ENCODE data around the gene THAP7. TPM values are rescaled to one million over a fixed set of nuclear protein-coding genes. Genes with fewer than 3 reads are reported as not detected.

Gene THAP7
- total and polyA plus RNA-seq, 9 of the 15 experiments (the other 6 are each of a cell fraction or from before 2014, with no cell fraction given), result 7.9 to 263 (median 84.1) TPM

DNA sequence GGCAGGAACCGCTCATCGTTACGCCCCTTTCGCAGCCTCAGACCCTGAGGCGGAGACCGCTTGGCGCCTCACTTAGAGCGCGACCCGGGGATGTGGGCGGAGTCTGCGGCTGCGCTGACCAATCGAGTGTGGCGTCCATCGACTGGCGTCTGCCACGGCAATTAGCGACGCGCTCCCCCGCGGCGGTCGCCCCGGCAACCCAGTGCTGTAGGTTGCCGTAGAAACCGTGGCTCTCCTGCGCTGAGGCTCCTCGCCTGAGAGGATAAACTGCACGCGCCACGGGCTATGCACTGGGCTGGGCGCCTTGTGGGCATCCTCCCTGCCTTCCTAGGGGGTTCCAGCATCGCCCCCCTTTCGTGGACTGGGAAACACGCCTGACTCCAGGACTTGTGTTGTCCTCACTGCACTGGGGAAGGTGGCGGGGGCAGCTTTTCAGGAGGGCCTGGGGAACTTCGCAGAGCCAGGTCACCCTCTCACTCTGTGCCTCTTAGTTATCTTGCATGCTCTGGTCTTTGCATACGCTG lies 12.3 kb upstream of the THAP7 start (continued):
- TF ChIP-seq HMG20B (CRISPR knock-in tag; IDR thresholded peaks at IDR 0.05), result no peak
- no peak for TF ChIP-seq BRD9 (IDR thresholded peaks at IDR 0.05; ENCODE audit: low read depth, partially characterized antibody)
- TF ChIP-seq, protein P1, sequence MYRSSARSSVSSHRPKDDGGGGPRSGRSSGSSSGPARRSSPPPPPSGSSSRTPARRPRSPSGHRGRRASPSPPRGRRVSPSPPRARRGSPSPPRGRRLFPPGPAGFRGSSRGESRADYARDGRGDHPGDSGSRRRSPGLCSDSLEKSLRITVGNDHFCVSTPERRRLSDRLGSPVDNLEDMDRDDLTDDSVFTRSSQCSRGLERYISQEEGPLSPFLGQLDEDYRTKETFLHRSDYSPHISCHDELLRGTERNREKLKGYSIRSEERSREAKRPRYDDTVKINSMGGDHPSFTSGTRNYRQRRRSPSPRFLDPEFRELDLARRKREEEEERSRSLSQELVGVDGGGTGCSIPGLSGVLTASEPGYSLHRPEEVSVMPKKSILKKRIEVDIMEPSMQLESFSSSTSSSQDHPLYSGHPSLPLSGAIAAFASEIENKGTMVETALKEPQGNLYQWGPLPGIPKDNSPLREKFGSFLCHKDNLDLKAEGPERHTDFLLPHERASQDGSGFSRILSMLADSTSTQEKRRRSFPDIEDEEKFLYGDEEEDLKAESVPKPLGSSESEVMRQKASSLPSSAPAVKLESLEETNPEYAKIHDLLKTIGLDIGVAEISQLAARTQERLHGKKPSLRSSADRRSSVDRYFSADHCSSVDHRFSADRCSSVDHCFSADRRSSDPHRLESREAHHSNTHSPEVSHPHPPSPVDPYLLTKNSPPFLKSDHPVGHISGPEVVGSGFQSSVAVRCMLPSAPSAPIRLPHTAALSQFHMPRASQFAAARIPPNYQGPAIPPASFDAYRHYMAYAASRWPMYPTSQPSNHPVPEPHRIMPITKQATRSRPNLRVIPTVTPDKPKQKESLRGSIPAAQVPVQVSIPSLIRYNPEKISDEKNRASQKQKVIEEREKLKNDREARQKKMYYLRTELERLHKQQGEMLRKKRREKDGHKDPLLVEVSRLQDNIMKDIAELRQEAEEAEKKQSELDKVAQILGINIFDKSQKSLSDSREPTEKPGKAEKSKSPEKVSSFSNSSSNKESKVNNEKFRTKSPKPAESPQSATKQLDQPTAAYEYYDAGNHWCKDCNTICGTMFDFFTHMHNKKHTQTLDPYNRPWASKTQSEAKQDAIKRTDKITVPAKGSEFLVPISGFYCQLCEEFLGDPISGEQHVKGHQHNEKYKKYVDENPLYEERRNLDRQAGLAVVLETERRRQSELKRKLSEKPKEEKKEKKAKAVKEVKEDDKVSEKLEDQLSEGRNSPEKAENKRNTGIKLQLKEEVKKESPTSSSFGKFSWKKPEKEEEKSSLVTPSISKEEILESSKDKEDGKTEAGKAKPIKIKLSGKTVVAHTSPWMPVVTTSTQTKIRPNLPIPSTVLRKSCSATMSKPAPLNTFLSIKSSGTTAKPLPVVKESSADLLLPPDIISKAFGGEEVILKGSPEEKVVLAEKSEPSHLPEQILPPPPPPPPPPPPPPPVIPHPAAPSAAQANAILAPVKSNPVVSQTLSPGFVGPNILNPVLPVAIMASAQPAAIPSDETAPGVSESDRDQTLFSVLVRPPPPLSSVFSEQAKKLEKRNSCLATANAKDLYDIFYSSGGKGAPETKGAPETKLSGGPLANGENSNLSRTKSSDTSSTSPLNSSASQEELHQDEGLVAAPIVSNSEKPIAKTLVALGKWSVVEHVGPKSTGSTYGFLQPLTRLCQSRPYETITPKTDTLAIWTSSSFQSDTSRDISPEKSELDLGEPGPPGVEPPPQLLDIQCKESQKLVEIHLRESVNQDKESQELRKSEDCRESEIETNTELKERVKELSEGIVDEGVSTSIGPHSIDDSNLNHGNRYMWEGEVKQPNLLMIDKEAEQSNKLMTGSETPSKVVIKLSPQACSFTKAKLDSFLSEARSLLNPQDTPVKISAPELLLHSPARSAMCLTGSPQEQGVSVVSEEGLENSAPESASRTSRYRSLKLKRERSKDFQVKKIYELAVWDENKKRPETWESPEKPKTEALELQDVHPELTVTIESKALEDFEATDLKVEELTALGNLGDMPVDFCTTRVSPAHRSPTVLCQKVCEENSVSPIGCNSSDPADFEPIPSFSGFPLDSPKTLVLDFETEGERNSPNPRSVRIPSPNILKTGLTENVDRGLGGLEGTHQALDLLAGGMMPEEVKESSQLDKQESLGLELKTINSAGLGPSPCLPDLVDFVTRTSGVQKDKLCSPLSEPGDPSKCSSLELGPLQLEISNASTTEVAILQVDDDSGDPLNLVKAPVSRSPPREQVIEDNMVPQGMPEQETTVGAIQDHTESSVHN (IDR thresholded peaks at IDR 0.05; ENCODE audit: borderline replicate concordance in 1 of 2, low read depth in 1 of 2), result no peak
- TF ChIP-seq, protein P2, sequence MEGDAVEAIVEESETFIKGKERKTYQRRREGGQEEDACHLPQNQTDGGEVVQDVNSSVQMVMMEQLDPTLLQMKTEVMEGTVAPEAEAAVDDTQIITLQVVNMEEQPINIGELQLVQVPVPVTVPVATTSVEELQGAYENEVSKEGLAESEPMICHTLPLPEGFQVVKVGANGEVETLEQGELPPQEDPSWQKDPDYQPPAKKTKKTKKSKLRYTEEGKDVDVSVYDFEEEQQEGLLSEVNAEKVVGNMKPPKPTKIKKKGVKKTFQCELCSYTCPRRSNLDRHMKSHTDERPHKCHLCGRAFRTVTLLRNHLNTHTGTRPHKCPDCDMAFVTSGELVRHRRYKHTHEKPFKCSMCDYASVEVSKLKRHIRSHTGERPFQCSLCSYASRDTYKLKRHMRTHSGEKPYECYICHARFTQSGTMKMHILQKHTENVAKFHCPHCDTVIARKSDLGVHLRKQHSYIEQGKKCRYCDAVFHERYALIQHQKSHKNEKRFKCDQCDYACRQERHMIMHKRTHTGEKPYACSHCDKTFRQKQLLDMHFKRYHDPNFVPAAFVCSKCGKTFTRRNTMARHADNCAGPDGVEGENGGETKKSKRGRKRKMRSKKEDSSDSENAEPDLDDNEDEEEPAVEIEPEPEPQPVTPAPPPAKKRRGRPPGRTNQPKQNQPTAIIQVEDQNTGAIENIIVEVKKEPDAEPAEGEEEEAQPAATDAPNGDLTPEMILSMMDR (IDR thresholded peaks at IDR 0.05 in 2 of 3, conservative IDR thresholded peaks at IDR 0.05 in 1 of 3; ENCODE audit: insufficient read depth in 2 of 3, low read depth in 1 of 3, low read length in 3 of 3), result no peak; a peak in 1 of 6 replicates
- TF ChIP-seq, protein P3, sequence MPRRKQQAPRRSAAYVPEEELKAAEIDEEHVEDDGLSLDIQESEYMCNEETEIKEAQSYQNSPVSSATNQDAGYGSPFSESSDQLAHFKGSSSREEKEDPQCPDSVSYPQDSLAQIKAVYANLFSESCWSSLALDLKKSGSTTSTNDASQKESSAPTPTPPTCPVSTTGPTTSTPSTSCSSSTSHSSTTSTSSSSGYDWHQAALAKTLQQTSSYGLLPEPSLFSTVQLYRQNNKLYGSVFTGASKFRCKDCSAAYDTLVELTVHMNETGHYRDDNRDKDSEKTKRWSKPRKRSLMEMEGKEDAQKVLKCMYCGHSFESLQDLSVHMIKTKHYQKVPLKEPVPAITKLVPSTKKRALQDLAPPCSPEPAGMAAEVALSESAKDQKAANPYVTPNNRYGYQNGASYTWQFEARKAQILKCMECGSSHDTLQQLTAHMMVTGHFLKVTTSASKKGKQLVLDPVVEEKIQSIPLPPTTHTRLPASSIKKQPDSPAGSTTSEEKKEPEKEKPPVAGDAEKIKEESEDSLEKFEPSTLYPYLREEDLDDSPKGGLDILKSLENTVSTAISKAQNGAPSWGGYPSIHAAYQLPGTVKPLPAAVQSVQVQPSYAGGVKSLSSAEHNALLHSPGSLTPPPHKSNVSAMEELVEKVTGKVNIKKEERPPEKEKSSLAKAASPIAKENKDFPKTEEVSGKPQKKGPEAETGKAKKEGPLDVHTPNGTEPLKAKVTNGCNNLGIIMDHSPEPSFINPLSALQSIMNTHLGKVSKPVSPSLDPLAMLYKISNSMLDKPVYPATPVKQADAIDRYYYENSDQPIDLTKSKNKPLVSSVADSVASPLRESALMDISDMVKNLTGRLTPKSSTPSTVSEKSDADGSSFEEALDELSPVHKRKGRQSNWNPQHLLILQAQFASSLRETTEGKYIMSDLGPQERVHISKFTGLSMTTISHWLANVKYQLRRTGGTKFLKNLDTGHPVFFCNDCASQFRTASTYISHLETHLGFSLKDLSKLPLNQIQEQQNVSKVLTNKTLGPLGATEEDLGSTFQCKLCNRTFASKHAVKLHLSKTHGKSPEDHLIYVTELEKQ (CRISPR knock-in tag; IDR thresholded peaks at IDR 0.05), result no peak; the same call in 1 of the 2 replicates
- TF ChIP-seq SMAD2 (IDR thresholded peaks at IDR 0.05; ENCODE audit: low read depth, low read length), result peak; percentile 98; the same call in 1 of the 2 replicates
- TF ChIP-seq HDAC8 (tag; IDR thresholded peaks at IDR 0.05), result peak; percentile 84
- TF ChIP-seq ZNF76 (CRISPR knock-in tag; IDR thresholded peaks at IDR 0.05; ENCODE audit: borderline replicate concordance), result peak; percentile 88
- no peak for TF ChIP-seq NFE2L1 (tag; IDR thresholded peaks at IDR 0.05; ENCODE audit: borderline replicate concordance, low read depth)
- TF ChIP-seq, protein P4, sequence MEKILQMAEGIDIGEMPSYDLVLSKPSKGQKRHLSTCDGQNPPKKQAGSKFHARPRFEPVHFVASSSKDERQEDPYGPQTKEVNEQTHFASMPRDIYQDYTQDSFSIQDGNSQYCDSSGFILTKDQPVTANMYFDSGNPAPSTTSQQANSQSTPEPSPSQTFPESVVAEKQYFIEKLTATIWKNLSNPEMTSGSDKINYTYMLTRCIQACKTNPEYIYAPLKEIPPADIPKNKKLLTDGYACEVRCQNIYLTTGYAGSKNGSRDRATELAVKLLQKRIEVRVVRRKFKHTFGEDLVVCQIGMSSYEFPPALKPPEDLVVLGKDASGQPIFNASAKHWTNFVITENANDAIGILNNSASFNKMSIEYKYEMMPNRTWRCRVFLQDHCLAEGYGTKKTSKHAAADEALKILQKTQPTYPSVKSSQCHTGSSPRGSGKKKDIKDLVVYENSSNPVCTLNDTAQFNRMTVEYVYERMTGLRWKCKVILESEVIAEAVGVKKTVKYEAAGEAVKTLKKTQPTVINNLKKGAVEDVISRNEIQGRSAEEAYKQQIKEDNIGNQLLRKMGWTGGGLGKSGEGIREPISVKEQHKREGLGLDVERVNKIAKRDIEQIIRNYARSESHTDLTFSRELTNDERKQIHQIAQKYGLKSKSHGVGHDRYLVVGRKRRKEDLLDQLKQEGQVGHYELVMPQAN (IDR thresholded peaks at IDR 0.05; ENCODE audit: borderline replicate concordance), result no peak
- TF ChIP-seq RFX7 (CRISPR knock-in tag; IDR thresholded peaks at IDR 0.05), result no peak
